Hepatocyte (in vitro differentiated cells): ENCODE results near the gene DRC7. TPM values are rescaled to one million over a fixed set of nuclear protein-coding genes. Genes with fewer than 3 reads are reported as not detected.

ENCODE experiments used
- DNase-seq: peaks from one replicate; pipeline ENCODE4 v3.0.0-alpha.2; 2016; ENCODE audit warnings: low spot score
- H2AFZ ChIP-seq: fragments of 200-600 bp; sonication (generic); 2 replicates; pipeline ENCODE4 v1.6.0; 2016; ENCODE audit warnings: antibody characterized with exemption, mild to moderate bottlenecking
- H3K27ac ChIP-seq: fragments of 200-600 bp; sonication (generic); 2 replicates; pipeline ENCODE4 v1.5.1; 2016; ENCODE audit warnings: mild to moderate bottlenecking
- H3K27me3 ChIP-seq: fragments of 200-600 bp; sonication (generic); 2 replicates; pipeline ENCODE4 v1.6.1; 2016
- H3K36me3 ChIP-seq: fragments of 200-600 bp; sonication (generic); replicated peaks from 2 replicates; pipeline ENCODE4 v1.5.1; 2016; ENCODE audit warnings: low read depth; ENCODE audit not compliant: insufficient read depth
- H3K4me1 ChIP-seq: fragments of 200-600 bp; sonication (generic); 2 replicates; pipeline ENCODE4 v1.5.1; 2016; ENCODE audit warnings: mild to moderate bottlenecking, moderate library complexity; ENCODE audit not compliant: insufficient read depth
- H3K4me2 ChIP-seq: fragments of 200-600 bp; sonication (generic); 2 replicates; pipeline ENCODE4 v1.6.0; 2016
- H3K4me3 ChIP-seq: fragments of 200-600 bp; sonication (generic); 2 replicates; pipeline ENCODE4 v1.5.1; 2016; ENCODE audit warnings: mild to moderate bottlenecking
- H3K79me2 ChIP-seq: fragments of 200-600 bp; sonication (generic); 2 replicates; pipeline ENCODE4 v1.6.0; 2017; ENCODE audit warnings: mild to moderate bottlenecking
- H3K9me2 ChIP-seq: fragments of 200-600 bp; sonication (generic); replicated peaks from 2 replicates; pipeline ENCODE4 v1.6.0; 2017; ENCODE audit warnings: mild to moderate bottlenecking; ENCODE audit not compliant: insufficient read depth
- H3K9me3 ChIP-seq: fragments of 200-600 bp; sonication (generic); 2 replicates; pipeline ENCODE4 v1.5.1; 2016; ENCODE audit warnings: low read depth, mild to moderate bottlenecking
- H4K20me1 ChIP-seq: fragments of 200-600 bp; sonication (generic); 2 replicates; pipeline ENCODE4 v1.6.0; 2016; ENCODE audit warnings: mild to moderate bottlenecking; ENCODE audit not compliant: insufficient read depth, poor library complexity, severe bottlenecking
- EZH2 ChIP-seq: fragments of 200-600 bp; sonication (generic); IDR thresholded peaks from 2 replicates; pipeline ENCODE4 v1.6.1; 2016; ENCODE audit warnings: antibody characterized with exemption, mild to moderate bottlenecking, borderline replicate concordance
- EZH2phosphoT487 ChIP-seq: fragments of 200-600 bp; sonication (generic); IDR thresholded peaks from one replicate; pipeline ENCODE4 v1.6.1; 2018; ENCODE audit warnings: antibody characterized with exemption, mild to moderate bottlenecking, low read depth, moderate library complexity; ENCODE audit not compliant: unreplicated experiment, severe bottlenecking
- WGBS: methylation state at CpG from one replicate; pipeline ENCODE4 v1.1.6; 2016; ENCODE audit warnings: low lambda C conversion rate; ENCODE audit errors: missing lambda C conversion rate; 5-methylcytosine and 5-hydroxymethylcytosine counted together
- polyA plus RNA-seq: library from polyadenylated mRNA; unstranded; fragments of >200 nt; fragmentation: Nextera tagmentation; extraction: Ambion mirVana; gene quantifications from 2 replicates; pipeline ENCODE4 v1.2.1, GENCODE V29; 2016
- total RNA-seq: library from RNA; depleted of rRNA; stranded (reverse); fragments of >200 nt; gene quantifications from 2 replicates; pipeline ENCODE4 v1.2.3, GENCODE V29; 2014
- TF ChIP-seq, protein P1 (sequence below): fragments of 200-600 bp; sonication (generic); IDR thresholded peaks from 2 replicates; pipeline ENCODE4 v1.5.1; 2016; ENCODE audit warnings: antibody characterized with exemption, mild to moderate bottlenecking; ENCODE audit not compliant: poor library complexity

The DRC7 gene
- total and polyA plus RNA-seq, 2 experiments from 2014 or later = 0.27 to 0.93 TPM

DNA sequence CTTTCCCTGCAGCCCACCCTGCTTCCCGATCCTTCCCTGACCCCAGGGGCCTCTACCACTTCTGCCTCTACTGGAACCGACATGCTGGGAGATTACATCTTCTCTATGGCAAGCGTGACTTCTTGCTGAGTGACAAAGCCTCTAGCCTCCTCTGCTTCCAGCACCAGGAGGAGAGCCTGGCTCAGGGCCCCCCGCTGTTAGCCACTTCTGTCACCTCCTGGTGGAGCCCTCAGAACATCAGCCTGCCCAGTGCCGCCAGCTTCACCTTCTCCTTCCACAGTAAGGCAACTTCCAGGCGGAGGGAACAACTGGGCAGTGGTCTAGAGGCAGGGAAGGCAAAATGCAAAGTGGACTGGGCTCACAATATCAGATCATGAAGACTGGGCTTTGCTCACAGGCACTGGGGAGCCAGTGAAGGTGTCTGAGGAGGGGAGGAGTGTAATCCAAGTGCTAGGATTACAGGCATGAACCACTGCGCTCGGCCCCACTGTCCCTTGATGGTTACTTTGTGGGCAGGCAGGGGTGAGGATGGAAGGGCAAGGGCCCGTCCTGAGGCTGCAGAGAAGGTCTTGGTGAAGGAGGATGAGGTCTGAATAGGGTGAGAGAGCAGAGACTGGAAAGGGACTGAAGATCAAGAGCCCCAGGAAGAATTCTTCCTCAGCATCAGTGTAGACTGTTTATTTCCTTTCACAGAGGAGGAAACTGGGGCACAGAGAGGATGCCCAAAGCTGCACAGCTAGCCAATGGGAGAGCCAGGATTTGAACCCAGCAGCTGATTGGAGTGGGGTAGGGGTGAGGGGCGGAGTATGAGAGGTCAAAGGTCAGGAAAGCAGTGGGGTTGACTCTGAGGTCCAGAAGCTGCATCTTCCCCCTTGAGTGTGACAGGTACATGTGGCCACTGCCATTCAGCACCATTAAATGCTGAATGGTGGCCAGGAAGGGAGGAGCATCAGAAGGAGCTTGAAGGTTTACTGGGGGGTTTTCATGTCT is 43.0 kb upstream of the DRC7 start:
- H2AFZ ChIP-seq = no peak overlapping the region
- H3K27ac ChIP-seq = no peak overlapping the region
- no peaks in the 10 kb centered on the region for H4K20me1 ChIP-seq
- no peak overlapping the region for H3K4me3 ChIP-seq
- no peaks in the 10 kb centered on the region for H3K36me3 ChIP-seq
- 92% methylated on average over 10 of the region's 10 CpGs for WGBS
- peaks cover 5% of the 10 kb centered on the region for H3K79me2 ChIP-seq
- no peaks in the 10 kb centered on the region for H3K27me3 ChIP-seq
- DNase-seq = no peak
- no peaks in the 10 kb centered on the region for H3K9me2 ChIP-seq
- H3K9me3 ChIP-seq = no peaks in the 10 kb centered on the region
- TF ChIP-seq EZH2 (no peak), EZH2phosphoT487 (no peak)
- TF ChIP-seq, protein P1, sequence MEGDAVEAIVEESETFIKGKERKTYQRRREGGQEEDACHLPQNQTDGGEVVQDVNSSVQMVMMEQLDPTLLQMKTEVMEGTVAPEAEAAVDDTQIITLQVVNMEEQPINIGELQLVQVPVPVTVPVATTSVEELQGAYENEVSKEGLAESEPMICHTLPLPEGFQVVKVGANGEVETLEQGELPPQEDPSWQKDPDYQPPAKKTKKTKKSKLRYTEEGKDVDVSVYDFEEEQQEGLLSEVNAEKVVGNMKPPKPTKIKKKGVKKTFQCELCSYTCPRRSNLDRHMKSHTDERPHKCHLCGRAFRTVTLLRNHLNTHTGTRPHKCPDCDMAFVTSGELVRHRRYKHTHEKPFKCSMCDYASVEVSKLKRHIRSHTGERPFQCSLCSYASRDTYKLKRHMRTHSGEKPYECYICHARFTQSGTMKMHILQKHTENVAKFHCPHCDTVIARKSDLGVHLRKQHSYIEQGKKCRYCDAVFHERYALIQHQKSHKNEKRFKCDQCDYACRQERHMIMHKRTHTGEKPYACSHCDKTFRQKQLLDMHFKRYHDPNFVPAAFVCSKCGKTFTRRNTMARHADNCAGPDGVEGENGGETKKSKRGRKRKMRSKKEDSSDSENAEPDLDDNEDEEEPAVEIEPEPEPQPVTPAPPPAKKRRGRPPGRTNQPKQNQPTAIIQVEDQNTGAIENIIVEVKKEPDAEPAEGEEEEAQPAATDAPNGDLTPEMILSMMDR = no peak
- no peaks in the 10 kb centered on the region for H3K4me1 ChIP-seq
- H3K4me2 ChIP-seq = no peak overlapping the region

DNA sequence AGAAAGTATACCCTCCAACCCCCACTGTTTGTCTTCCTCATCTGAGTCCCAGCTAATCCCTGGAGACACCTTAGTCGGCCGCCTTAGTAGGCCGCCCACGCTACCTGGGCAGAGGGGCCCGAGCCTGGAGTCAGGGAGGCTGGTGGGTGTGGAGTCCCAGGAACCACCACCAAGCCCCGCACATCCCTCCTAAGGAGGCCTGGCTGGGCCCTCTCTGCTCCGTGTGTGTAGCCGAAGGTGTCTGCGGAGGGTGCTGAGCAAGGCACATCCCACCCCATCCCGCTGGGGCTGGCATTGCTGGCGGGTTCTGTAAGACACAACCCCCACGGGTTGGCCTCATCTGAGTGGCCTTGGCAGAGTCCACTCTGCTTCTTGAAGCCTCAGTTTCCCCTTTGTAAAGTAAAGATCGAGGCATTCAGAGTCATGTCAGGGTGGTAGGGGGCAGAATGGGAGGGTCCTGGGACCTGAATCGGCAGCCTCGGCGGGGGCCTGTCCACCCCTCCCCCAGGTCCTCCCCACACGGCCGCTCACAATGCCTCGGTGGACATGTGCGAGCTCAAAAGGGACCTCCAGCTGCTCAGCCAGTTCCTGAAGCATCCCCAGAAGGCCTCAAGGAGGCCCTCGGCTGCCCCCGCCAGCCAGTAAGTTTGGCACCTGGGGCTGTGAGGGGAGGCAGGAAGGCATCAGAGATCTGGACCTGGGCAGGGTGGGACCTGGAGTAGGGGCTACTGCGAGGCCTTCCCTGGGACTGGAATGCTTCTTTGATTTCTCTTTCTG is 41.7 kb upstream of the DRC7 start:
- Histone ChIP-seq H3K4me2 (no peak overlapping the region), H3K27me3 (no peaks in the 10 kb centered on the region), H3K9me2 (no peaks in the 10 kb centered on the region), H3K4me3 (no peak overlapping the region), H3K4me1 (no peaks in the 10 kb centered on the region), H3K79me2 (peaks cover 3% of the 10 kb centered on the region), H3K9me3 (no peaks in the 10 kb centered on the region), H3K36me3 (no peaks in the 10 kb centered on the region), H4K20me1 (no peaks in the 10 kb centered on the region), H3K27ac (no peak overlapping the region), H2AFZ (no peak overlapping the region)
- TF ChIP-seq, protein P1 = no peak
- no peak for TF ChIP-seq EZH2phosphoT487
- TF ChIP-seq EZH2 = no peak
- WGBS = 95% methylated on average over 23 of the region's 23 CpGs
- no peak for DNase-seq

DNA sequence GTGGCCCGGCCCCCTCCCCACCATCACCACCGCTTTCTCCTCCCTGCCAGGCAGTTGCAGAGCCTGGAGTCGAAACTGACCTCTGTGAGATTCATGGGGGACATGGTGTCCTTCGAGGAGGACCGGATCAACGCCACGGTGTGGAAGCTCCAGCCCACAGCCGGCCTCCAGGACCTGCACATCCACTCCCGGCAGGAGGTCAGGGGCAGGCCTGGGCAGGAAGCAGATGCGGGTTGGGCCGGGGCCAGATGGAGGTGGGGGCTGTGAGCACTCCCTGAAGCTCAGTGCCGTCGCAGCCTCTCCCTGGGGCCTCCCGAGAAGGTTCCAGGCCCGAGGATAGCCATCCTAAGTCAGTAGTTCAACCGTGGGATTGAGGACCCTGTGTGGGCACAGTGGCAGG is 40.7 kb upstream of the DRC7 start:
- no peak for TF ChIP-seq EZH2phosphoT487
- TF ChIP-seq, protein P1 = no peak
- no peak for TF ChIP-seq EZH2
- Histone ChIP-seq H3K27me3 (no peaks in the 10 kb centered on the region), H3K4me1 (no peaks in the 10 kb centered on the region), H3K9me2 (no peaks in the 10 kb centered on the region), H3K4me3 (no peak overlapping the region), H4K20me1 (no peaks in the 10 kb centered on the region), H3K79me2 (peaks cover 2% of the 10 kb centered on the region), H3K27ac (no peak overlapping the region), H3K36me3 (no peaks in the 10 kb centered on the region), H2AFZ (no peak overlapping the region), H3K9me3 (no peaks in the 10 kb centered on the region), H3K4me2 (no peak overlapping the region)
- DNase-seq = no peak
- 77% methylated on average over 13 of the region's 16 CpGs for WGBS
